MM.1S (cell line): ENCODE results near the gene DSCAML1.

Experiments
- CTCF ChIP-seq: fragments of 300-600 bp; sonication (generic); IDR thresholded peaks from 2 replicates; pipeline ENCODE4 v1.5.1; 2016; ENCODE audit warnings: antibody characterized with exemption, low read length, mixed read lengths
- EZH2 ChIP-seq: fragments of 300-600 bp; sonication (generic); optimal IDR thresholded peaks from 2 replicates; pipeline ENCODE3; 2017; ENCODE audit warnings: low read depth, mild to moderate bottlenecking, antibody characterized with exemption, low read length, mixed read lengths
- EZH2phosphoT487 ChIP-seq: fragments of 300-600 bp; sonication (generic); IDR thresholded peaks from 2 replicates; pipeline ENCODE4 v1.6.1; 2018; ENCODE audit warnings: antibody characterized with exemption, low read length

- no peak for TF ChIP-seq CTCF
- no peak for TF ChIP-seq EZH2
- no peak for TF ChIP-seq EZH2phosphoT487
Measured at GRCh38 chr11:117502015-117502778, 294.8 kb downstream of the DSCAML1 start.
